Retinal pigment epithelial cell (primary cell): ENCODE results near the gene DARS2.

ENCODE experiments used
- DNase-seq: peaks from one replicate; pipeline ENCODE4 v3.0.0-alpha.2; 2010; ENCODE audit warnings: low read depth
- H3K4me3 ChIP-seq: 2 replicates; pipeline ENCODE4 v1.5.1; 2011; ENCODE audit warnings: mild to moderate bottlenecking, low read length, control low read depth, moderate library complexity
- TF ChIP-seq, protein P1 (sequence below): conservative IDR thresholded peaks from 2 replicates; pipeline ENCODE4 v1.5.1; 2011; ENCODE audit warnings: low read depth, low read length, control low read depth, inconsistent platforms

DARS2 gene

GRCh38 chr1:173862769-173863223 lies 38.3 kb downstream of the DARS2 start:
- TF ChIP-seq, protein P1, sequence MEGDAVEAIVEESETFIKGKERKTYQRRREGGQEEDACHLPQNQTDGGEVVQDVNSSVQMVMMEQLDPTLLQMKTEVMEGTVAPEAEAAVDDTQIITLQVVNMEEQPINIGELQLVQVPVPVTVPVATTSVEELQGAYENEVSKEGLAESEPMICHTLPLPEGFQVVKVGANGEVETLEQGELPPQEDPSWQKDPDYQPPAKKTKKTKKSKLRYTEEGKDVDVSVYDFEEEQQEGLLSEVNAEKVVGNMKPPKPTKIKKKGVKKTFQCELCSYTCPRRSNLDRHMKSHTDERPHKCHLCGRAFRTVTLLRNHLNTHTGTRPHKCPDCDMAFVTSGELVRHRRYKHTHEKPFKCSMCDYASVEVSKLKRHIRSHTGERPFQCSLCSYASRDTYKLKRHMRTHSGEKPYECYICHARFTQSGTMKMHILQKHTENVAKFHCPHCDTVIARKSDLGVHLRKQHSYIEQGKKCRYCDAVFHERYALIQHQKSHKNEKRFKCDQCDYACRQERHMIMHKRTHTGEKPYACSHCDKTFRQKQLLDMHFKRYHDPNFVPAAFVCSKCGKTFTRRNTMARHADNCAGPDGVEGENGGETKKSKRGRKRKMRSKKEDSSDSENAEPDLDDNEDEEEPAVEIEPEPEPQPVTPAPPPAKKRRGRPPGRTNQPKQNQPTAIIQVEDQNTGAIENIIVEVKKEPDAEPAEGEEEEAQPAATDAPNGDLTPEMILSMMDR, result no peak
- no peak for DNase-seq
- no peak overlapping the region for H3K4me3 ChIP-seq

- DNase-seq, result no peak
- peak overlapping the region; percentile 99 for H3K4me3 ChIP-seq
- TF ChIP-seq, protein P1, result no peak
Measured at GRCh38 chr1:173863224-173864161, 39.0 kb downstream of the DARS2 start.

GRCh38 chr1:173864179-173864867 lies 39.9 kb downstream of the DARS2 start:
- TF ChIP-seq, protein P1, result no peak
- DNase-seq, result no peak
- peak overlapping the region; percentile 99 for H3K4me3 ChIP-seq

- TF ChIP-seq, protein P1, result no peak
- H3K4me3 ChIP-seq, result peak overlapping the region; percentile 99
- DNase-seq, result no peak
Measured at GRCh38 chr1:173865468-173866164, 41.1 kb downstream of the DARS2 start.

DNA sequence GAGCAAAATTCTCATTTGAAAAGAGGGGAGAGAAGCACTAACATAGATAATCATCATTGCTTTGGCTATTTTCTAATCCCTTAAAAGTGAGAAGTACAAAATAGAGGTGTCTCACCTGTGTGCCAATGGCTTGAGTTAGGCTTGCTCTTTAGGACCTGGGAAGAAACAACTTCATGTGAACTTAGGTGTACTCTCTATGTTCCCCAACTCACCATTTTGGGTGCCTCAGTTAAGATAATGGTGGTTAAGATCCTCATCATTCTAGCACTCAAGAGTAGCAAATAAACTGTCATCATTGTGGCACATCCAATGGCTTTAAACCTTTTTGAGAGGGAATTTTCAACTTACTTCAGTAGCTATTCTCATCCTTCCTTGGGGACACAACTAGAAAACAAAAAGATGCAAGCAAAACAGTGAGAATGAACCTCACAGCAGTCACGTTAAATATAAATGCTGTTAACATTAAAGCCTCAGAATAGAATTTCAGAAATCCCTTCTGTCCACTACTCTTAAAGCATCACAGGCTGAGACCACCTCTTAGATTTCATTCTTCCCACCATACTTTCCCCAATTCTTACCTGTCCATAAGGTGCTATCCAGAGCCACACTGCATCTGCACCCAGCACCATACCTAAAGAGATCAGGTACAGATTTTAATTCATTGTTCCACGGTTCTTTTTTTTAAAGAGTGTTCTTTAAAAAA lies 42.1 kb downstream of the DARS2 start:
- TF ChIP-seq, protein P1, result no peak
- H3K4me3 ChIP-seq, result peak overlapping the region; percentile 99
- DNase-seq, result no peak

DNA sequence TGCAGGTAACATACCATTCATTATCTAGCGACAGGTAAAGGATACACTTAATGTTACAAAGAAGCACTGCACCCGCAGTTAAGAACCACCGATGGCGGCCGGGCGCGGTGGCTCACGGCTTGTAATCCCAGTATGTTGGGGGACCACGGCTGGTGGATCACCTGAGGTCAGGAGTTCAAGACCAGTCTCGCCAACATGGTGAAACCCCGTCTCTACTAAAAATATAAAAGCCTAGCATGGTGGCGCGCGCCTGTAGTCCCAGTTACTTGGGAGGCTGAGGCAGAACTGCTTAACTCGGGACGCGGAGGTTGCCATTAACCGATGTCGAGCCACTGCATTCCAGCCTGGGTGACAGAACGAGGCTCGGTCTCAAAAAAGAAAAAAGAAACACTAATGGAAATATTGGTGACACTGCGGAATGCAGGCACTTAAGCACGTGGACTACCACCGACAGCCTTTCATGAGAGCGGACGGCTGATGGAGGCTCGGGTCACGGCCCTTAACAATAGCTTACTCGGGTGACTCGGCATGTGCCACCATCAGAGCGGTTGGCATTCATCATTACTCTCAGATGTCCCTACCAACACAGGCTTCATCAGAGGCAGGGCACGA lies 42.8 kb downstream of the DARS2 start:
- DNase-seq, result no peak
- peak overlapping the region; percentile 99 for H3K4me3 ChIP-seq

More for the DNA sequence above, 42.8 kb downstream of the DARS2 start:
- TF ChIP-seq, protein P1, result no peak
